Endothelial cell of umbilical vein (primary cell): Measurements from ENCODE around the gene CPNE2. TPM values are rescaled to one million over a fixed set of nuclear protein-coding genes. Genes with fewer than 3 reads are reported as not detected.

Experiments
- BruUV-seq: library from RNA; stranded (reverse); fragments of 400-500 nt; replicated peaks from 2 replicates; lab custom pipeline; 2021; lab: Mats Ljungman, UMichigan
- CTCF ChIA-PET: fragments of 300-600, 350-600 bp; sonication (Branson Sonifier 250); formaldehyde crosslinking; loops from one replicate; lab custom pipeline; 2021; ENCODE audit warnings: antibody characterized with exemption, inconsistent platforms; lab: Charles Lee
- POLR2A ChIA-PET: fragments of 300-600, 350-600 bp; sonication (Branson Sonifier 250); formaldehyde crosslinking; loops from one replicate; lab custom pipeline; 2021; ENCODE audit warnings: antibody characterized with exemption, inconsistent platforms; lab: Charles Lee
- DNase-seq: peaks from one replicate; pipeline ENCODE4 v3.0.0-alpha.2; 2011; ENCODE audit warnings: low read depth, low spot score
- FAIRE-seq: peaks from 2 replicates; lab custom pipeline; 2011; peaks lifted over from hg19 to GRCh38; lab: Jason Lieb, UNC
- H2AFZ ChIP-seq: 2 replicates; pipeline ENCODE4 v1.6.0; 2012; ENCODE audit warnings: low read depth, low read length, control low read depth, inconsistent platforms
- H3K27ac ChIP-seq: 2 replicates; pipeline ENCODE4 v1.5.1; 2011; ENCODE audit warnings: low read depth, mild to moderate bottlenecking, control low read depth, low read length, moderate library complexity; ENCODE audit not compliant: insufficient read depth
- H3K27me3 ChIP-seq, 2 experiments: 2 replicates each; pipeline versions ENCODE4 v1.6.0 to v1.6.1; 2011; ENCODE audit warnings: low read length in 2 of 2, mixed read lengths in 1 of 2; ENCODE audit not compliant: control insufficient read depth in 2 of 2, insufficient read depth in 2 of 2
- H3K36me3 ChIP-seq, 2 experiments: 2 replicates in 1 of 2; 3 replicates in 1 of 2; pipeline ENCODE4 v1.5.1; 2011; ENCODE audit warnings: low read length in 2 of 2, mild to moderate bottlenecking in 1 of 2, moderate library complexity in 1 of 2; ENCODE audit not compliant: control insufficient read depth in 2 of 2, insufficient read depth in 2 of 2; ENCODE audit errors: extremely low read depth in 1 of 2
- H3K4me1 ChIP-seq: 3 replicates; pipeline ENCODE4 v1.5.1; 2011; ENCODE audit warnings: mild to moderate bottlenecking, low read length; ENCODE audit not compliant: control insufficient read depth, insufficient read depth; ENCODE audit errors: extremely low read depth
- H3K4me2 ChIP-seq: 2 replicates; pipeline ENCODE4 v1.6.1; 2011; ENCODE audit warnings: low read length, control low read depth, mixed read lengths; ENCODE audit not compliant: insufficient read depth
- H3K4me3 ChIP-seq, 3 experiments: fragments of 200-600 bp in 1 of 3; sonication (generic), shearing (Covaris generic) in 1 of 3; replicated peaks in 1 of 3; 2 replicates each; pipeline ENCODE4 v1.5.1; 2011 to 2016; ENCODE audit warnings: control low read depth in 3 of 3, low read length in 3 of 3, mild to moderate bottlenecking in 2 of 3, inconsistent platforms in 1 of 3, low read depth in 1 of 3, moderate library complexity in 1 of 3; ENCODE audit not compliant: insufficient read depth in 1 of 3
- H3K79me2 ChIP-seq: 2 replicates; pipeline ENCODE4 v1.6.0; 2012; ENCODE audit warnings: low read length, inconsistent platforms; ENCODE audit not compliant: control insufficient read depth, insufficient read depth
- H3K9ac ChIP-seq: replicated peaks from 2 replicates; pipeline ENCODE3; 2011; ENCODE audit warnings: low read length, control low read depth; ENCODE audit not compliant: insufficient read depth; ENCODE audit errors: extremely low read depth
- H3K9me1 ChIP-seq: replicated peaks from 3 replicates; pipeline ENCODE4 v1.6.0; 2011; ENCODE audit warnings: mild to moderate bottlenecking, low read length; ENCODE audit not compliant: control insufficient read depth, insufficient read depth; ENCODE audit errors: extremely low read depth
- H3K9me3 ChIP-seq: replicated peaks from 2 replicates; pipeline ENCODE4 v1.5.1; 2012; ENCODE audit warnings: low read length, inconsistent platforms; ENCODE audit not compliant: control insufficient read depth, insufficient read depth
- H4K20me1 ChIP-seq: replicated peaks from 2 replicates; pipeline ENCODE3; 2011; ENCODE audit warnings: mild to moderate bottlenecking, low read length; ENCODE audit not compliant: control insufficient read depth, insufficient read depth; ENCODE audit errors: extremely low read depth
- EZH2 ChIP-seq: IDR thresholded peaks from 2 replicates; pipeline ENCODE4 v1.6.1; 2012; ENCODE audit warnings: borderline replicate concordance, low read depth, mild to moderate bottlenecking, moderate library complexity, low read length, inconsistent platforms; ENCODE audit not compliant: severe bottlenecking
- FOS ChIP-seq: IDR thresholded peaks from 2 replicates; pipeline ENCODE4 v1.6.1; 2011; ENCODE audit warnings: mild to moderate bottlenecking, low read length, moderate library complexity, borderline replicate concordance; ENCODE audit not compliant: insufficient read depth
- GATA2 ChIP-seq: IDR thresholded peaks from 2 replicates; pipeline ENCODE4 v1.7.0; 2011; ENCODE audit warnings: low read depth, mild to moderate bottlenecking, moderate library complexity, mixed read lengths, low read length; ENCODE audit not compliant: insufficient read length, insufficient read depth
- JUN ChIP-seq: IDR thresholded peaks from 2 replicates; pipeline ENCODE4 v1.6.1; 2011; ENCODE audit warnings: borderline replicate concordance, low read depth; ENCODE audit not compliant: insufficient read length, insufficient read depth
- MAX ChIP-seq: IDR thresholded peaks from 2 replicates; pipeline ENCODE4 v1.6.1; 2011; ENCODE audit not compliant: insufficient read depth, insufficient read length
- MYC ChIP-seq: IDR thresholded peaks from one replicate; pipeline ENCODE4 v1.6.1; 2011; ENCODE audit warnings: mild to moderate bottlenecking, low read depth, low read length
- POLR2A ChIP-seq: IDR thresholded peaks from 2 replicates; pipeline ENCODE4 v1.6.1; 2012; ENCODE audit warnings: low read depth, mild to moderate bottlenecking, control low read depth, low read length
- POLR2AphosphoS5 ChIP-seq: IDR thresholded peaks from 2 replicates; pipeline ENCODE4 v1.6.1; 2012; ENCODE audit warnings: low read depth, mild to moderate bottlenecking, control low read depth, low read length, moderate library complexity; ENCODE audit not compliant: insufficient read depth
- dilution Hi-C: fragments of 300-500 bp; cut with MboI; formaldehyde crosslinking; loops from one replicate; pipeline ENCODE4 v1.15.0; 2019; ENCODE audit warnings: low sequenced_read_pairs; ENCODE audit not compliant: extremely low pct_ligation_motif_present
- intact Hi-C: fragments of 100-400 bp; cut with micrococcal nuclease; formaldehyde crosslinking; loops from one replicate; pipeline ENCODE4 v1.10.0; 2022
- polyA plus RNA-seq, 4 experiments: library from polyadenylated mRNA; depleted of rRNA in 3 of 4; stranded (reverse) in 3 of 4; unstranded in 1 of 4; fragments of >200 nt; gene quantifications; 2 replicates each; pipeline versions ENCODE4 v1.2.1 to v1.2.3, GENCODE V29; 2011 to 2012; ENCODE audit warnings: missing spikeins in 1 of 4
- total RNA-seq: library from RNA; stranded (reverse); gene quantifications from 2 replicates; pipeline ENCODE4 v1.2.3, GENCODE V29; 2021
- TF ChIP-seq, protein P1 (sequence below), 2 donors: IDR thresholded peaks; 1 replicate in 1 of 2; 2 replicates in 1 of 2; pipeline ENCODE4 v1.5.1; 2011; ENCODE audit warnings: low read length in 2 of 2, mild to moderate bottlenecking in 2 of 2, moderate library complexity in 2 of 2, control low read depth in 1 of 2, inconsistent platforms in 1 of 2, low read depth in 1 of 2; ENCODE audit not compliant: insufficient read depth in 1 of 2; ENCODE audit errors: extremely low read depth in 1 of 2

The CPNE2 gene
- total and polyA plus RNA-seq, 2 donors (not counting 3 experiments of a cell fraction or from before 2014, with no cell fraction given): 91.9 to 187 TPM

GRCh38 chr16:57166951-57167350, 74.6 kb downstream of the CPNE2 start:
- Histone ChIP-seq H3K4me3 (no peak overlapping the region), H3K79me2 (no peaks in the 10 kb centered on the region), H2AFZ (no peak overlapping the region), H3K9me3 (no peaks in the 10 kb centered on the region), H4K20me1 (no peaks in the 10 kb centered on the region), H3K27me3 (no peaks in the 10 kb centered on the region), H3K9ac (no peak overlapping the region), H3K4me1 (no peaks in the 10 kb centered on the region), H3K27ac (no peak overlapping the region), H3K9me1 (no peaks in the 10 kb centered on the region), H3K4me2 (no peak overlapping the region), H3K36me3 (peaks cover 10 to 12% of the 10 kb centered on the region in 2 experiments)
- dilution Hi-C loops: no loop called here
- intact Hi-C loops: no loop called here
- no TSS peak for BruUV-seq
- TF ChIP-seq MYC: no peak
- TF ChIP-seq JUN: no peak
- TF ChIP-seq FOS: no peak
- TF ChIP-seq EZH2: no peak
- no peak for TF ChIP-seq POLR2A
- TF ChIP-seq POLR2AphosphoS5: no peak
- TF ChIP-seq MAX: no peak
- TF ChIP-seq GATA2: no peak
- TF ChIP-seq, protein P1, sequence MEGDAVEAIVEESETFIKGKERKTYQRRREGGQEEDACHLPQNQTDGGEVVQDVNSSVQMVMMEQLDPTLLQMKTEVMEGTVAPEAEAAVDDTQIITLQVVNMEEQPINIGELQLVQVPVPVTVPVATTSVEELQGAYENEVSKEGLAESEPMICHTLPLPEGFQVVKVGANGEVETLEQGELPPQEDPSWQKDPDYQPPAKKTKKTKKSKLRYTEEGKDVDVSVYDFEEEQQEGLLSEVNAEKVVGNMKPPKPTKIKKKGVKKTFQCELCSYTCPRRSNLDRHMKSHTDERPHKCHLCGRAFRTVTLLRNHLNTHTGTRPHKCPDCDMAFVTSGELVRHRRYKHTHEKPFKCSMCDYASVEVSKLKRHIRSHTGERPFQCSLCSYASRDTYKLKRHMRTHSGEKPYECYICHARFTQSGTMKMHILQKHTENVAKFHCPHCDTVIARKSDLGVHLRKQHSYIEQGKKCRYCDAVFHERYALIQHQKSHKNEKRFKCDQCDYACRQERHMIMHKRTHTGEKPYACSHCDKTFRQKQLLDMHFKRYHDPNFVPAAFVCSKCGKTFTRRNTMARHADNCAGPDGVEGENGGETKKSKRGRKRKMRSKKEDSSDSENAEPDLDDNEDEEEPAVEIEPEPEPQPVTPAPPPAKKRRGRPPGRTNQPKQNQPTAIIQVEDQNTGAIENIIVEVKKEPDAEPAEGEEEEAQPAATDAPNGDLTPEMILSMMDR (IDR thresholded peaks at IDR 0.05; ENCODE audit: extremely low read depth in 1 of 2, insufficient read depth in 1 of 2, low read depth in 1 of 2, low read length in 2 of 2): no peak
- ChIA-PET POLR2A (no interaction called here), CTCF (interaction anchor here (0.8 to 5.7 kb wide), 3 partner anchors 74 to 84 kb away, joined by 3 to 71 read pairs (median 4); partner anchors contain the start of gene CPNE2)
- FAIRE-seq (no peak), DNase-seq (no peak)
